Measurements from ENCODE around the gene SYNJ1. TPM values are rescaled to one million over a fixed set of nuclear protein-coding genes. Genes with fewer than 3 reads are reported as not detected.
A peak's percentile ranks its signal among the peaks of the same experiment; 100 is the strongest.

The SYNJ1 gene
- total and polyA plus RNA-seq, 2 of the 13 experiments (the other 11 are each of a cell fraction or from before 2014, with no cell fraction given): 2.0 to 2.7 TPM

DNA sequence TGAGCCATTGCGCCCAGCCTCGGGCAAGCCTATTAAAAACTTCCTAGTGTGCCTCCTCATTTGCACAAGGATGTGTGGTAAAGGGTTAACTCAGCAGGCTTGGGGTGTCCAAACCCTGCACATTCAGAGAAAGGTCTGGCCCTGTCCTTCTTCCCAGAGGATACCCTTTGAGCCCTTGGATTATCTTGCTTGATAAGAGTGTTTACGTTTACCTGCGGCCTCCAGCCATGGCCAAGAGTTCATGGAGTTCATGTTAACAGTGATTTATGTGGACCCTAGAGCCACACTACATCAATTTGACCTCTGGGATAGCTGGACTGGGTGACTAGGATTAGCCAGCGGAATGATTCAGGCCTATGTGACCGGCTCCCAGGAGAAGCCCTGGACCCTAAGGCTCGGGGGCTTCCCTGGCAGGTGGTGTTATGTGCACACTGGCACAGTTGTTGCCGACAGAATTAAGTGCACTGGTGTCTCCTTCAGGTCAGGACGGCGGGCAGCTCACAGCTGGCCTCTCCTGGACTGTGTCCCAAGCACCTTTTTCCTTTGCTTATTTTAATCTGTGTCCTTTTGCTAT lies 134.8 kb downstream of the SYNJ1 start (continued):
- TF ChIP-seq, protein P1, sequence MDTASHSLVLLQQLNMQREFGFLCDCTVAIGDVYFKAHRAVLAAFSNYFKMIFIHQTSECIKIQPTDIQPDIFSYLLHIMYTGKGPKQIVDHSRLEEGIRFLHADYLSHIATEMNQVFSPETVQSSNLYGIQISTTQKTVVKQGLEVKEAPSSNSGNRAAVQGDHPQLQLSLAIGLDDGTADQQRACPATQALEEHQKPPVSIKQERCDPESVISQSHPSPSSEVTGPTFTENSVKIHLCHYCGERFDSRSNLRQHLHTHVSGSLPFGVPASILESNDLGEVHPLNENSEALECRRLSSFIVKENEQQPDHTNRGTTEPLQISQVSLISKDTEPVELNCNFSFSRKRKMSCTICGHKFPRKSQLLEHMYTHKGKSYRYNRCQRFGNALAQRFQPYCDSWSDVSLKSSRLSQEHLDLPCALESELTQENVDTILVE (CRISPR knock-in tag; IDR thresholded peaks at IDR 0.05): 0 out of 2 replicates have a peak, but pooled peaks have one; percentile 39
- TF ChIP-seq, protein P2, sequence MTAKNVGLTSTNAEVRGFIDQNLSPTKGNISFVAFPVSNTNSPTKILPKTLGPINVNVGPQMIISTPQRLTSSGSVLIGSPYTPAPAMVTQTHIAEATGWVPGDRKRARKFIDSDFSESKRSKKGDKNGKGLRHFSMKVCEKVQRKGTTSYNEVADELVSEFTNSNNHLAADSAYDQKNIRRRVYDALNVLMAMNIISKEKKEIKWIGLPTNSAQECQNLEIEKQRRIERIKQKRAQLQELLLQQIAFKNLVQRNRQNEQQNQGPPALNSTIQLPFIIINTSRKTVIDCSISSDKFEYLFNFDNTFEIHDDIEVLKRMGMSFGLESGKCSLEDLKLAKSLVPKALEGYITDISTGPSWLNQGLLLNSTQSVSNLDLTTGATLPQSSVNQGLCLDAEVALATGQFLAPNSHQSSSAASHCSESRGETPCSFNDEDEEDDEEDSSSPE (CRISPR knock-in tag; IDR thresholded peaks at IDR 0.05): no peak
- TF ChIP-seq ZNF766 (CRISPR knock-in tag; IDR thresholded peaks at IDR 0.05; ENCODE audit: borderline replicate concordance) (no peak), ZBTB21 (CRISPR knock-in tag; IDR thresholded peaks at IDR 0.05) (no peak; the same call in 1 of the 2 replicates), ZBTB20 (CRISPR knock-in tag; IDR thresholded peaks at IDR 0.05; ENCODE audit: borderline replicate concordance, low read depth) (peak; percentile 74; the same call in 1 of the 2 replicates), ZNF142 (CRISPR knock-in tag; IDR thresholded peaks at IDR 0.05) (no peak), ZNF280B (CRISPR knock-in tag; IDR thresholded peaks at IDR 0.05; ENCODE audit: borderline replicate concordance) (peak; percentile 20; the same call in 1 of the 2 replicates), ZNF841 (CRISPR knock-in tag; IDR thresholded peaks at IDR 0.05; ENCODE audit: borderline replicate concordance) (no peak), HDAC6 (IDR thresholded peaks at IDR 0.05; ENCODE audit: low read depth, low read length) (no peak), MAZ (IDR thresholded peaks at IDR 0.05; ENCODE audit: borderline replicate concordance, low read depth, low read length) (no peak), MAZ (CRISPR knock-in tag; IDR thresholded peaks at IDR 0.05; ENCODE audit: low read depth) (no peak; the same call in 1 of the 2 replicates), ZFP36L2 (CRISPR knock-in tag; IDR thresholded peaks at IDR 0.05) (no peak), GLI4 (CRISPR knock-in tag; IDR thresholded peaks at IDR 0.05; ENCODE audit: borderline replicate concordance) (peak; percentile 50; the same call in 1 of the 2 replicates), YEATS4 (CRISPR knock-in tag; IDR thresholded peaks at IDR 0.05; ENCODE audit: borderline replicate concordance) (peak; percentile 65), SRY (CRISPR knock-in tag; IDR thresholded peaks at IDR 0.05) (no peak), MEIS2 (CRISPR knock-in tag; IDR thresholded peaks at IDR 0.05) (peak; percentile 91), PCBP2 (optimal IDR thresholded peaks at IDR 0.05; ENCODE audit: low read depth, low read length, poor library complexity, severe bottlenecking) (no peak)
- TF ChIP-seq, protein P3, sequence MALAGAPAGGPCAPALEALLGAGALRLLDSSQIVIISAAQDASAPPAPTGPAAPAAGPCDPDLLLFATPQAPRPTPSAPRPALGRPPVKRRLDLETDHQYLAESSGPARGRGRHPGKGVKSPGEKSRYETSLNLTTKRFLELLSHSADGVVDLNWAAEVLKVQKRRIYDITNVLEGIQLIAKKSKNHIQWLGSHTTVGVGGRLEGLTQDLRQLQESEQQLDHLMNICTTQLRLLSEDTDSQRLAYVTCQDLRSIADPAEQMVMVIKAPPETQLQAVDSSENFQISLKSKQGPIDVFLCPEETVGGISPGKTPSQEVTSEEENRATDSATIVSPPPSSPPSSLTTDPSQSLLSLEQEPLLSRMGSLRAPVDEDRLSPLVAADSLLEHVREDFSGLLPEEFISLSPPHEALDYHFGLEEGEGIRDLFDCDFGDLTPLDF (CRISPR knock-in tag; IDR thresholded peaks at IDR 0.05): no peak
